HG03159 (cell line): ENCODE results near the gene CMC2.

Experiments used
- ATAC-seq: cut with Tn5 transposase; IDR thresholded peaks from one replicate; pipeline ENCODE4 v1.9.1; 2021; ENCODE audit warnings: mild to moderate bottlenecking, moderate library complexity; ENCODE audit not compliant: unreplicated experiment

CMC2 gene

DNA sequence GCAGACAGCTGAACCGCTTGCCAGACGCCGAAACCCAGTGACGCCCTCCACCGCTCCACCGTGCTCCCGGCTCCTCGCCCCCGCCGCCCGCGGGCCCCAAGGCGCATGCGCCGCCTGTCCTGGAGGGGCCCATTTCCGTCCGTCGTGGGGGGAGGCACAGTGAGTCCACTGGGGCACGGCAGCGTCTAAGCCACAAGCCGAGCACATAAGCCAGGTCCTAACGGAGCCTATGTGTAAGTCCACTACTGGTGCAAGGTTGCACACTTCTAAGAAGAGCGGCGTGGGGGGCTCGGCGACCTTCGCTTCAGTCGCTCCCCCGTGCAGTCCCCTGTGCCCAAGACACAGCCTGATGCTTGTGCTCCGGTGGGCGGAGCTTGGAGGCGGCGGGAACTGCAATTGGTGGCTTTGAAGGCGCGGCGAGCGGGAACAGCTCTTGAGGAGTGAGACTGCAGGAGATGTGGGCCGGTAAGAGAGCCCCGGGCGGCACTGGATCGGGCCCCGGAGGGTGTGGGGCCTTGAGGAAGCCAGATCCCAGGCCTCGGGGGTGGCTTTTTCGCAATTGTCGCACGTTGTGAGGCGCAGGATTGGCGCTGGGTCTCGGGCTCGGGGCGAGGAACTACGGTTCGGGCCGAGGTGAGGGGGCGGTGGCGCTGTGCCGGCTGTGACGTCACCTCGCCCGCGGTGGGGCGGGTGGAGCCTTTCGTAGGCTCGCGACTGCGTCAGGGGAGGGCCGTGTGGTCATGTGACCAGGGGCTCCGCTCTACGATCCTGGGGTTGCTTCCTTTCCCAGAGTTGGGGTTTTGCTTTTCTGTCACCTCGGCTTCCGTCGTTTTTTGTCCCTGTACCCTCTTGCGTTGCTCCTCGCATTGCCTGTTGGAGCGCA, at the start of gene CMC2, which contains the start of gene CENPN:
TSS of gene CMC2 (minus strand) at position 73 of the 883 bp plus-strand sequence. CDS start 9,491 bp downstream, outside the sequence.
TSS of gene CENPN (plus strand) at position 402 of the 883 bp plus-strand sequence. CDS start 4,726 bp downstream, outside the sequence.
- peak; percentile 87 for ATAC-seq

DNA sequence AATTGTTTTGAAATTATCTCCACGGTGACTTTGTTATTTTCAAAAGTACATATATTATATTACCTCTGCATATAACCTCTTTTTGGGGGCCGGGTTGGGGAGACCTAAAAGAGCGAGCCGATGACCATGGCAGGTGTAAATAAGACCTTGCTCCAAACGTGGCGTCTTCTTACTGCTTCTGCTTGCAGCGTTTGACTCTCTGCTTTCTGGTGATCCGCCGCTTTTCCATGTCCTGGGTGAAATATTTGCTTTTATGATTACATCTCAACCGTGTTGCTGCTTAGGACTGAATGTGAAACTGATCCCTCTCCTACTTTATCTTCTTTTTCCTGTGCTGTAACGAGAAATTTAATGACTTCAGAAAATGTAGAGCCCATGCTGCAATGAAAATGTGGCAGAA, 47.1 kb upstream of the CMC2 start:
- no peak for ATAC-seq

DNA sequence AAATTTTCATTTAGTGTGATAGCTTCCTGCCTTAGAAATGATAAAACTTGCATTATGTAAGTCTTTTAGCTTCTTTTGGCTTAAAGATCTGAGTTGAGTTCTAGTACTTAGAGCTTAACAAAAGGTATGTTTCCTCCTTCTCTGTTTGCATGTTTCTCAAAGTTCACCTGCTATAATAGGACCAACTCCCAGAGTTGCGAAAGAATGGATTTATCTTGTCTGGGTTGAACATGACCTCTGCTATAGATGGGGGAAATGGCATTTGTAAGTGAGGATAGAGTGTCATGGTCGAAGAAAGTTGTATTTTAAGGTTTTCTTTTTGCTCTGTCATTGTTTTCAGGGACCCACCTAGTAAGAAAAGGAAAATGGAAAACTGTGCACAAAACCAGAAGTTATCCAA, 36.1 kb upstream of the CMC2 start:
- ATAC-seq, result no peak

DNA sequence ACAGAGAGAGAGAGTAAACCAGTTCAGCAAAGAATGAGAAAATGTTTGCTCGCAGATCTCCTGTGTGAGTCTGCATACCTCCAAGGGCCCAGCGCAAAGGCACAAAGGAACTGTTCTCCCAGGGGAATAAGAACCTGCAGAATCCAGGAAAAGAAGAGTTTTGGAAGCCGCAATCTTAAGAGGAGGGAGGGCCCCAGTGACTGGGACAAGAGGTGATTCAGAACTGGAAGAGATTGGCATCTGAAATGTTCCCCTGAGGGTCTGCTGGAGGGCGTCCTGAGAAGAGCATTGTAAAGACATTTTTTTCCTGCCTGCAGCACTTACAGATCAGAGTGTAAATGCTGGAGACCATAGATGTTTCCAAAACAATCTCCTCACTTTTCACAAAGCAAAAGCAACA, 35.0 kb upstream of the CMC2 start:
- no peak for ATAC-seq

DNA sequence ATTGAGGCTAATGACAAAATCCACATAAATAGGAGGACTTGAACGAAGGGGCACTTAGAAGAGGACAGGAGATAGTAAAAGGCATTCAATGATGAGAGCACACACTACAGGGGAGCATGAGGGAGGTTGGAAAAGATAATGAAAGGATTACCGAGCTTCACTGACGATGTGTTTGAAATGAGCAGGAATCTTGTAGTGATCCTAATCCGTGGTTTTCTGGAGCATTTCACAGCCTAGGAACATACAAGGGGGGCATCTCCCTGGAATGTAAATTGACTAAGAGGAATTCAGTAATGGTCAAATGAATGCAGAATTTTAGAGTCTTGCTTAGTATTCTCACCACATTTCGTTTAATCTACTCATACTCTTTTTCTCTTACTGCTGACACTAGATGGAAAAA, 34.2 kb upstream of the CMC2 start:
- no peak for ATAC-seq

DNA sequence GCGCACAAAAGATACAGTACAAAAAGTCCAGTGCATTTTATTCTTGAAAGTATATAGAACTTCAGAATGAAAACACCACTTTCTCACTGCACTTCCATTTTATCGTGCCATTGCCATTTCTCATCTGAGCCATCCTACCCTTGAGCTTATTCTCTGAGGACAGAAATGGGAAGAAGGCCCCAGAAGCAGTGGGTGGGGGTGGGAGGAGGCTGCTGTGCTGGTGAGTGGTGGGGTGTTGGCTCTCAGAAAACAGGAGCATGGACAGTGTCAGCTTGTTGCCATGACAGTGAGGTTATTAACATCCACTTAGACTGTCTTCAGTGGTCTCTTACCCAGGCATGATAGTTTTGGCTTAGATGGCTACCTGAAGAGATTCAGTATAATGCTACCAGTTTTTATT, 33.4 kb upstream of the CMC2 start:
- no peak for ATAC-seq

DNA sequence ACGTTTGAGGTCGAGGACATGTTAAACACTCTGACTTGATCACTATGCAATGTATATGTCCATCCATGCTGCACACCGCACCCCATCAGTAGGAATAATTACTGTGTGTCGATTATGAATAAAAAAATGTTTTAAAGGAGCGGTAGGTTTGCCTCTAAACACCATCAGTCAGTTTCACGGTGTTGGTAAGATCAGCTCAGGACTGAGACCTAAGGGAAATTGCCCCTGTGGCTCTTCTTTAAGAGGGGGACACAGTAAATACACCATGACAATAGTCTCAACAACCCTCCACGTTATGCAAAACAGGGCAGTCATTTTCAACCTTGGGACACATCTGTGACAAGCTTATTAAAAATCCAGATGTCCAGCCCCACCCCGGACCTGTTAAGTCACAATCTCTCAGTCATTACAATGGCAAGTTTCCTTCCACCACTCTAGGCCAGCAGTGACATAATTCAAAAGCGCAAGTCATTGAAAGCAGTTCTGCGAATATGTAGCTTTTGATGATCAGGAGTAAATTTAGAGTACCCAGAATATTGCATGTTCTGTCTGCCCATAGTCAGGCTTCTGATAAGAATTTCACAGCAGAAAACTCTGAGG, 30.2 kb upstream of the CMC2 start:
- ATAC-seq, result no peak

DNA sequence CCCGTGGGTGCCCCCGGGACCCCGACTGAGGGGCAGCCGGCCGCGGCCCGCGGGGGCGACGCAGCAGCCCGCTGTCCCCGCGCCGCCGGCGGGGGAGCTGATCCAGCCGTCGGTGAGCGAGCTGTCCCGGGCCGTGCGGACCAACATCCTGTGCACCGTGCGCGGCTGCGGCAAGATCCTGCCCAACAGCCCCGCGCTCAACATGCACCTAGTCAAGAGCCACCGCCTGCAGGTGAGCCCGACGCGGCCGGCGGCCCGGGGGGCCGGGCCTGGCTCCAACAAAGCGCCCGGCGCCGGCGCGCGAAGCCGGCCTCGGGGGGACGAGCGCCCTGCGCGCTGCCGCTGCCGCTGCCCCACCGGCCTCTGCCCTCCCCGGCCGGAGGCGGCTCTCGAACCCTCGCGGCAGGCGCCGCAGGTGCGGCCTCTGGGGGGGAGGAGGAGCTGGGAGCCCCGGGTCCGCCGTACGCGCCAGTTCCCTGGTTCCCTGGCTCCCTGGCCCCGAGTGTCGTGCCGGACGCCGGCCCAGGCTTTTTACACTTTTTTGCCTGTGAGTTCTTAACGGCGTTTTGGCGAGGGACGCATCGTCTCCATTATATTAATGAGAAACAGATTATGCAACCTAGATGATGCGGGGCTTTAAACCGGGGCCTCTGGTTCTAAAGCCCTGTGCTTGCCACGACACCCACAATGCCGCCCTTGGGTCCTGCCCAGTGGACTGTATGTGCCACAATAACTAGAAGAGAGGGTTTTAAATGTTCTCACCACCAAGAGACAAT, 29.5 kb upstream of the CMC2 start:
- ATAC-seq, result peak; percentile 44

DNA sequence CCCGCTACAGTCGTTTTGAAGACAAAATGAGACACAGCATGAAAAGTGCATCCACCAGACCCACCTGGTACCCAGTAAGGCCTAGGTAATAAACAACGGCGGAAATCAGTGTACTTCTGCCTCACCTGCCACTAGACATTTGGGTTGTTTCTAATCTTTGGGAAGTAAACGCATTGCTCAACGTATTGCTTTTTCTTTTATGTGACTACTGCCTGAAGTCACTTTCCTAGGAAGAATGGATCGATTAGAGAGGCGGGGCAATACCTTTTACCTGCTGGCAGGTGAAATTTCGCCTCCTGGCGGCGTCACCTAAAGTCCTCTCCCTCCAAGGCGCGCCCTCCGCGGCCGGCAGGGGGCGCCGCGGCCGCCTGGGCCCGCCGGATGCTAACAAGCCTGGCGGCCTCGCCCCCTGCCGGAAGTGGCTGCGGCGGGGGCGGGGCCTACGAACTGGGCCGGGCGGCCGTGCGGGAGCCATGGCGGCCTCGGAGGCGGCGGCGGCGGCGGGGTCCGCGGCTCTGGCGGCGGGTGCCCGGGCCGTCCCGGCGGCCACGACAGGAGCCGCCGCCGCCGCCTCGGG, 28.8 kb upstream of the CMC2 start, which contains the start of gene ATMIN:
TSS of gene ATMIN (plus strand) at position 445 of the 577 bp plus-strand sequence. CDS start at position 474, 29 bp downstream.
- ATAC-seq, result peak; percentile 96

DNA sequence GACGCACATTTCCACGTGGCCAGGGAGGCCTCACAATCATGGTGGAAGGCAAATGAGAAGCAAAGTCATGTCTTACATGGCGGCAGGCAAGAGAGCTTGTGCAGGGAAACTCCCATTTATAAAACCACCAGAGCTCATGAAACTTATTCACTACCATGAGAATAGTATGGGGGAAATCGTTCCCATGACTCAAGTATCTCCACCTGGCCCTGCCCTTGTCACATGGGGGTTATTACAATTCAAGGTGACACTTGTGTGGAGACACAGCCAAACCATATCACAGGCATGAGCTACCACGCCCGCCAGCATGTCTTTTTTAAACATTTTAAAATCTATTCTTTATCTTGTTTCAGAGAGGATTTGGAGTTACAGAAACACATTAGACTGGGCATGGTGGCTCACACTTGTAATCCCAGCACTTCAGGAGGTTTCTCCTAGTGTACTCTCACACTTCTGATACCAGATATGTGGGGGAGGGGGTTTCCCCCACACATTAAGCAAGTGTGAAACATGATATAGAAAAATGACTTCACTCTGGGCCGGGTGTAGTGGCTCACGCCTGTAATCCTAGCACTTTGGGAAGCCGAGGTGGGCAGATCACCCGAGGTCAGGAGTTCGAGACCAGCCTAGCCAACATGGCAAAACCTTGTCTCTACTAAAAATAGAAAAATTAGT, 23.4 kb upstream of the CMC2 start:
- ATAC-seq, result no peak

DNA sequence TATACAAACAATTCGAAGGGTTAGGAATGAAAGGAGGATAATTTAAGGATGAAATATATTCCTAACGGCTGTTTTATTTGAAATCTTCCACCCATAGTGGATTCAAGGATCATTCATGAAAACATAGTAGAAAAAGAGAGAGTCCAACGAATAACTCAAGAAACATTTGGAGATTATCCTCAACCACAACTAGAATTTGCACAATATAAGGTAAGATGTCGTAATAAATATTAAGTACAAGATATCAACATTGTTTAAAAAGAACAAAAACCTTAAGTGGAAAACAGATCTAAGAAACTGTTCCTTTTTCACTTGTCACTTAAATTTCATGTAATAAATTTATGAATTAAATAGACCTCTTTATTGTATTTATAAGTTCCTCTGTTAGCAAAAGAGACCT, 19.7 kb upstream of the CMC2 start:
- ATAC-seq, result no peak

DNA sequence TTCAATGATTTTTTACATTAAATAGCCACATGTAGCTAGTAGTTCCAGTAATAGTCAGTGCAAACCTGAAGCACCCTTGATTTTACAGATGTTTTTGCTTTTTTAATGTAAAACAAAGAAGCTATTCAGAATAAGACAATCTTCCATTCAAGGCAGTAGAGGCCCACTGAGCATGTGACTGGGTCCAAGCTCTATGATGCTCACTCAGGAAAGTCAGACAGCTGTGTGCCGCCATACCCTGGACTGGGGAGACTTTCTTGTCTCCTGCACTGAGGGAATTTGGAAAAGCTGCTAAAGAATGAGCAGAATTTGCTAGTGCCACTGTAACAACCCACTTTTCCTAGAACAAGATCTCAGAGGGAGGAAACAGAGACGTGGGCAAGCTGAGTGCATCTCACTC, 11.8 kb upstream of the CMC2 start:
- ATAC-seq, result no peak

DNA sequence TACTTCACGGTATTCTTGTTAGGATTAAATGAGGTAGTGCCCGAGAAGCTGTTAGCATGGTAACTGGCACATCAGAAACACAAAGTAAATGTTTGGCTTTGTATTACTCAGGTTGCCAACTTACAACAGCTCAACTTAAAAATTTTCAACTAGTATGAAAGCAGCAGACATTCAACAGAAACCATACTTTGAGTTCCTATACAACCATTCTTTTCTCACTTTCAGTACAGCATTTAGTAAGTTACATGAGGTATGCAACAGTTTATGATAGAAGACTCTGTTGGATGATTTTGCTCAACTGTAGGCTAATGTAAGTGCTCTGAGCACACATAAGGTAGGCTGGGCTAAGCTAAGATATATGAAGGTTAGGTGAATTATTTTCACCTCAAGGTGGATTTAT, 8.0 kb upstream of the CMC2 start:
- no peak for ATAC-seq

DNA sequence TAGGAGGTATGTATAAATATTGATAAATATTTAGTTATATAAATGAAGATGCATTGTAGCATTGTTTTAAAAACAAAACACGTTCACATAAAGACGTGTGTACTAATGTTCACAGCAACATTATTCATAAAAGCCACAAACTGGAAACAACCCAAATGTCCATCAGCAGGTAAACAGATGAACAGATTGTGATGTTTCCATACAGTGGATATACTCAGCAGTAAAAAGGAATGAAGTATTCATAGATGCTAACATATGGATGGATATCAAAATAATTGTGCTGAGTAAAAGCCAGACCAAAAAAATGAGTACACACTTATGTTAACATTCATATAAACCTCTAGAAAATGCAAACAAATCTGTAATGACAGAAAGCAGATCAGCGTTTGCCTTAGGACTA, 6.3 kb upstream of the CMC2 start:
- ATAC-seq, result no peak

DNA sequence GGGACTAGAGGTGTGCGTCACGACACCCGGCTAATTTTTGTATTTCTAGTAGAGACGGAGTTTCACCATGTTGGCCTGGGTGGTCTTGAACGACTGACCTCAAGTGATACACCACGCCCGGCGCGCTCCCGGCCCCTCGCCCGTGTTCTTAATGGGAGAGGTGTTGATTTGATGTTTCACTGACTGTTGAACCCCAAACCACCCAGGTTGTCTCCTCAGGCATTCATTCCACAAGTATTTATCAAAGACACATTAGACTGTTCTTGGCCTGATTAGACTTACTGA, 1.8 kb upstream of the CMC2 start:
- ATAC-seq, result no peak

DNA sequence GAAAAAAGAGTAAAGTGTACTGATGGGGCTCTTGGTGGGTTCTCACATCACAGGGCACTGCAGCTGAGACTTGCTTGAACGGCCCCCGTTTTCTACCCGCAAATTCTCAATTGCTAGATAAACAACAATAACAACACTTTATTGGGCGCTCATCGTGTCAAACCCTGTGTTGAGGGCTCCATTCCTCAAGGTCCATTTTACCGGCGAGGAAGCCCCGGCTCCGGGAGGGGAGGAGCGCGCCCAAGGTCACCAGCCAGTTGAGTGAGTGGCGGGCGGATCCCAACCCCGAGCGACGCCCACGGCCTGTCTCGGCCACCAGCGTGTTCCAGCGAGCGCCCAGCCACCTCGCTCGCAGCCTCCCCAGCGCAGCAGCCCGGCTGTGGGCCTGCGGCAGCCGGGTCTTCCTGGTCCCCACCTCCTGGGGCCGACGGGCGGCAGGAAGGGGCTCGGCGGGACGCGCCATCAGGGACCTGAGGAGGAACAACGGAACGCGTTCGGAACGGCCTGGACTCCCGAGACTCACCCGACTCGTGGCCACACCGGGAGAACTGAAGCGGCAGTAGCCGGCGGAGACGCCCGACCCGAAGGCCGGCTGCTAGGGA, 373 bp downstream of the CMC2 start:
- peak; percentile 34 for ATAC-seq

DNA sequence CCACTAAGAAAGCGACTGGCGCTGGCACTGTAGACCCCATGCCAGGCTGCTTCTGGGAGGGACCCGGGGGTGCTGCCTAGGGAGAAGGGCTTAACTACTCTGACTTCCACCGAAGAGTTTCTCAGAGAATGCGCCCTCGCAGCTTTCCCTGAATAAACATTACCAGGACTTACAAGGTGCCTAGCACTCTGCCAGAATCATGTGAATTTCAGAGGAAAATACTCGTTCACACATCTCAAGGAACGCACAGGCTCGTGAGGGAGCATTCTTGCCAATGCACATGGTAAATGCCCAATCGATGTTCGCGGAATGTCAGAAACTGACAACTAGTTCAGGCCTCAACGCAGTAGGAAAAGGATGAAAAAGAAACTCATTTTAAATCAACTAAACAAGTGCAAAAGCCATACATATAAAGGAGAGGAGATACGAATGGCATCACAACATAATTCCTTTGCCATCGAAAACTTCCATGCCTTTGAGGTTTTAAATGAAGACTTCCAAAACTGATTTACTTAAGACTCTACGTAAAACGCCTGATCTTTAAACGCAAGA, 999 bp downstream of the CMC2 start:
- ATAC-seq, result no peak

DNA sequence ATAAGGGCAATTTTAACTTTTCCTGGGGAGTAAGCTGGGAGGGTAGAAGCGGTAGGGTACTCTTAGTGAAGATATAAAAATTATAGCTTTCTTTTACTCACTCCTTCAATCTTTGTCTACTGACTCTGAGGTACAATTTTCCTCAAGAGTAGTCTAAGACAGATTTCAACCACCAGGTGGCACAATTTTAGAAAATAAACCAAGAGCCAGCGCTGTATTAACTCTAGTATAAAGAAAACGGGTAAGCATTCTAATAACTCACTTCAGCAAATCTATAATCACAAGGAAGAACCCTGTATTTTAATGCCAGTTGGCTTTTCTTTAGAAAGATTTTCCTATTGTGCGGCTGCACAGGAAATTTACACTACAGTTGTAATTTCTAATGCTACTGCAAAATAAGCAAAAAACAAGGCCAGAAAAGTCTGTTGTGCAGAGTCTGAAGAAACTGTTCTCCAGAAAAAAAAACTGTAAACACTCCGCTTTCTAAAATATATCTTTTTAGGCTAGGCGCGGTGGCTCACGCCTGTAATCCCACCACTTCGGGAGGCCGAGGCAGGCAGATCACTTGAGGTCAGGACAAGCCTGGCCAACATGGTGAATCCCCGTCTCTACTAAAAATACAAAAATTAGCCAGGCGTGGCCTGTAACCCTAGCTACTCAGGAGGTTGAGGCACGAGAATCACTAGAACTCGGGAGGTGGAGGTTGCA, 1.9 kb downstream of the CMC2 start:
- ATAC-seq, result no peak
